NB4 (cell line): ENCODE data around the gene CNTLN.

ENCODE experiments used
- POLR2A ChIP-seq: IDR thresholded peaks from 2 replicates; pipeline ENCODE4 v1.6.1; 2011; ENCODE audit warnings: mild to moderate bottlenecking; ENCODE audit not compliant: insufficient read length; ENCODE audit errors: extremely low read depth
- TF ChIP-seq, protein P1 (sequence below): IDR thresholded peaks from one replicate; pipeline ENCODE4 v1.5.1; 2012; ENCODE audit warnings: low read depth, low read length

DNA sequence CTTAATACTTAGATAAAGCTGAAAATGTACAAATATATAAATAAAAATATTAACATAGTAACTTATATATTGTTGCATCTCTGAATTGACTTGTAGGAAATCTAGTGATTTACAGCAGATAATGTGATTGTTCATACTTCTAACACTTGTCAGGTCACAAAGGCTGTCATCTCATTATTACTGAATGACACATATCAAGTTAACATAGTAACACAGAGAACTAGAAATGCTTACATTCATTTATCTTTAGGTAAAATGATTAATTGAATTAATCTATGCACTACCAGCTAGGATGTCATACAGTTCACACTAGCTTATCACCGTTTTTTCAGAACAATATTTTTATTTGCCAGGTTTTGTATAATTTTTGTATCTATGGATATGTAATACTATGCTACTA, 254.2 kb downstream of the CNTLN start:
- TF ChIP-seq, protein P1, sequence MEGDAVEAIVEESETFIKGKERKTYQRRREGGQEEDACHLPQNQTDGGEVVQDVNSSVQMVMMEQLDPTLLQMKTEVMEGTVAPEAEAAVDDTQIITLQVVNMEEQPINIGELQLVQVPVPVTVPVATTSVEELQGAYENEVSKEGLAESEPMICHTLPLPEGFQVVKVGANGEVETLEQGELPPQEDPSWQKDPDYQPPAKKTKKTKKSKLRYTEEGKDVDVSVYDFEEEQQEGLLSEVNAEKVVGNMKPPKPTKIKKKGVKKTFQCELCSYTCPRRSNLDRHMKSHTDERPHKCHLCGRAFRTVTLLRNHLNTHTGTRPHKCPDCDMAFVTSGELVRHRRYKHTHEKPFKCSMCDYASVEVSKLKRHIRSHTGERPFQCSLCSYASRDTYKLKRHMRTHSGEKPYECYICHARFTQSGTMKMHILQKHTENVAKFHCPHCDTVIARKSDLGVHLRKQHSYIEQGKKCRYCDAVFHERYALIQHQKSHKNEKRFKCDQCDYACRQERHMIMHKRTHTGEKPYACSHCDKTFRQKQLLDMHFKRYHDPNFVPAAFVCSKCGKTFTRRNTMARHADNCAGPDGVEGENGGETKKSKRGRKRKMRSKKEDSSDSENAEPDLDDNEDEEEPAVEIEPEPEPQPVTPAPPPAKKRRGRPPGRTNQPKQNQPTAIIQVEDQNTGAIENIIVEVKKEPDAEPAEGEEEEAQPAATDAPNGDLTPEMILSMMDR = no peak
- no peak for TF ChIP-seq POLR2A
